Rectal smooth muscle tissue (tissue), 1 donor: ENCODE results near the gene TMPRSS6.

Source experiments
- H3K27ac ChIP-seq: one replicate; pipeline ENCODE4 v1.7.0; 2013; ENCODE audit warnings: low read depth, low read length, inconsistent platforms
- H3K27me3 ChIP-seq: one replicate; pipeline ENCODE4 v1.7.0; 2013; ENCODE audit warnings: low read length; ENCODE audit not compliant: control insufficient read depth, insufficient read depth
- H3K36me3 ChIP-seq: one replicate; pipeline ENCODE4 v1.7.0; 2013; ENCODE audit warnings: low read length; ENCODE audit not compliant: control insufficient read depth, insufficient read depth
- H3K4me1 ChIP-seq: one replicate; pipeline ENCODE4 v1.7.0; 2013; ENCODE audit warnings: low read length; ENCODE audit not compliant: control insufficient read depth, insufficient read depth
- H3K4me3 ChIP-seq: one replicate; pipeline ENCODE4 v1.7.0; 2013; ENCODE audit warnings: low read length
- H3K9ac ChIP-seq: one replicate; pipeline ENCODE4 v1.7.0; 2013; ENCODE audit warnings: low read length

The TMPRSS6 gene

DNA sequence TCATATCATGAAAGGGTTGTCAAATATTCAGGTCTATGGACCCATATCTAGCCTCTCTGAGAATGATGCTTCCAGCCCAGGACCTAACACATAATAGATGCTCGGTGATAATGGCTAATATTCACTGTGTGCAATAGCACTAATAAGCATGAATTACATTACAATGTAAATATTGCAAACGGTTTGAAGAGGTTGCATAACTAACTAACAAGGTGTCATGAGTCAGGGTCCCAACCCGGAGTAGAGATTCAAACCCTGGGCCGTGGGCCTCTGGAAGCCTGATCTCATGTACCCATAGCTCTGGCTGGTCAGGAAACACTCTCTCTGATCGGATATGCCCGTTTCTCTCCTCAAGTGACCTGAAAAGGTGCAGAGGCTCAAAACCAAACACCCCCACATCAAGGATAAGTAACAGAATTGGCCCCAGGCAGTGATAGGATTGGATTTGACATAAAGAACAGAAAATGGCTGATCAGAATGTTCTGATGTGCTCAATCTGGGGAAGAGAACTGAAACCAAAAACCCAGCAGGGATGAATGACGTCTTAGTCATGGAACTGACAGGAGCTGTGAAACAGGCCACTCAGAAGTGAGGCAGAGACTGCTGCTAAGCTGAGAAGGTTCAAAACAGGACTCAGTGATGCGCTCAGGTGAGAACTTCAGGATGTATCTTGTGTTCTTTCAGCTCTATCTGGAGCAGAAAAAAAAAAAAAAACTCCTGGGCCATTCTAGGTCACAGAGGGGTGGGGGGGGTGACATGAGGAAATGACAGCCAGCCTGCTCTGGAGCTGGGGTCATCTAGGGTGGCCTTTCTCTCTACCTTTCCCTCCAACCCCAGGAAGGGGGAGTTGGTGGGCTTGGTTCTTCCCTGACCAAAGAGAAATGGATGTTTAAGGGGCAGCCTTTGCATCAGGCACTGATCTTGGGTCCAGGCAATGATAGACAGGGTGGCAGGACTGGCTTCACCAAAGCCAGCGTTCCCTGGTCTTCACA is 64.6 kb downstream of the TMPRSS6 start:
- Histone ChIP-seq H3K36me3 (no peaks in the 10 kb centered on the region), H3K4me3 (no peak overlapping the region), H3K27ac (no peak overlapping the region)

DNA sequence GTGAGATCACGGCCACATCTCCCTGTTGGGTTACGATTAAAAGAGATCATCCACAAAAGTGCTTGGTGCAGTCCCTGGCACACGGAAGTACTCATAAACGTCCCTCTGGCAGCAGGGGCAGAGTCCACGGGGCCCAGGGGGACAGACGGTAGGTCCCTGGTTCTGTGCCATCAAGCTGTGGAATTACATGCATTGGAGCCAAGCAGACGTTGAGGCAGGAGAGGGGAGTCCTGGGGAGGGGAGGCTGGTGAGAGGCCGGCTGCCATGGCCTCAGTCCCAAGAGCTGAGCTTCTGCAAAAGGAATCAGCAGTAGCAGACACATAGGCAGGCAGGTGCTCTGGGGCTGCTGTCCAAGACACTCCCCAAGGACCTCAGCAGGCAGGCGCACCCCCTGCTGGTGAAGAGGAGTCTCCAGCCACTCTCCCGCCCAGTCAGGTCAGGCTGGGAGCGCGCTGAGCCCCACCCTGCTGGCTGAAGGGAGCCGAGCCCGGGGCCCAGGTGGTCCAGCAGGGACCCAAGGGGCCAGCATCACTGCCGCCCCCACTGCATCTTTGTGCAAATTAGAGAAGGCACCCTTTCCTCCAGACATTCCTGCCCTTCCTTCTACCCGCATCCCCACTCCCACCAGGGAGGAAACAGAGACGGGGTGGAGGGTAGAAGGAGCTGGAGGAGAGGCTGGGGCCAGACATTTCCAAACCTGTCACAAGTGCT is 65.5 kb downstream of the TMPRSS6 start:
- H3K27ac ChIP-seq = no peak overlapping the region
- H3K9ac ChIP-seq = no peak overlapping the region

More for the DNA sequence above, 64.6 kb downstream of the TMPRSS6 start:
- H3K9ac ChIP-seq = no peak overlapping the region
- no peaks in the 10 kb centered on the region for H3K4me1 ChIP-seq
- H3K27me3 ChIP-seq = peaks cover 3% of the 10 kb centered on the region

DNA sequence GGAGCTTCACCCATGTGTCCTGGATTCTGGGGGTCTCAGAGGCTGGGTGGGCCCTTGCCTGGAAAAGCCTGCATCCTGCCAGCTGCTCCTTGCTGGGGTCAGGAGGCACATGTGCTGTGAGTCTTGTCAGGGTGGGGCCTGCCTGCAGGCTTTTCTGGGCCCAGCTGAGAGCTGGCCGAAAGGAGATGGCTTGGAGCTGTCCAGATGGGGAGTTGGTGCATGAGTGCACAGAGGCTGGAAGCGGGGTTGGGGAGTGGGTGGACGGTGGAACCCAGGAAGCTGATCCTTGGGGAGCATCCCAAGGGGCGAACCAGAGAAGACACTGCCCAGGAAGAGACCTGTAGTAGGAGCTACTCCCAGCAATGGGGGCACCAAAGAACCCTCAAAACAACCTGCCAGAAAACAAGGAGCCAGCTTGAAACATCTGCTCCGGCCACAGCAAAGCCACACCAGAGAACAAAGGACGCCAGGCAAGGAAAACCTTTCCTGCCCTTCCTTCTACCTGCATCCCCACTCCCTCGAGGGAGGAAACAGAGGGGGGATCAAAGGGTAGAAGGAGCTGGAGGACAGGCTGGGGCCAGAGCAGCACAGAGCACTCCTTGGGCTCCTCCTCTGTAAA is 66.2 kb downstream of the TMPRSS6 start:
- peaks cover 3% of the 10 kb centered on the region for H3K27me3 ChIP-seq
- H3K4me3 ChIP-seq = peak overlapping the region; percentile 17
- H3K27ac ChIP-seq = no peak overlapping the region
- H3K36me3 ChIP-seq = no peaks in the 10 kb centered on the region
- no peaks in the 10 kb centered on the region for H3K4me1 ChIP-seq
- H3K9ac ChIP-seq = no peak overlapping the region

More for the DNA sequence above, 65.5 kb downstream of the TMPRSS6 start:
- no peaks in the 10 kb centered on the region for H3K4me1 ChIP-seq
- H3K4me3 ChIP-seq = no peak overlapping the region
- H3K27me3 ChIP-seq = peaks cover 3% of the 10 kb centered on the region
- no peaks in the 10 kb centered on the region for H3K36me3 ChIP-seq

DNA sequence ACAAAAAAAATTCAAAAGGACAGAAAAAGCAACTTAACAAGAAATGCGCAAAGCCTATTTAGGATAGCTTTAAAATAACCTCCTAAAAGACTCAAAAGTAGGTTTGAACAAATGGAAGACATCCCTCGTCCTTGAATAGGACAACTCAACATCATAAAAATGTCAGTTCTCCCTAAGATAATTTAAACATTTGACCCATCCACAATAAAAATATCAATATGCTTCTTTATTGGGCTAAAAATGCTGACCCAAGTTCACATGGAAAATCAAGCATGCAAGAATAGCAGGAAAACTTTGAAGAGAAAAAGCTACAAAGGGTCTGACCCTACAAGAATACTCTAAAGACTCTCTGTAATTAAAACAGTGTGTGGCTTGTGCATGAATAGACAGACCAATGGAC is 70.0 kb downstream of the TMPRSS6 start:
- Histone ChIP-seq H3K4me3 (no peak overlapping the region), H3K27me3 (peaks cover 3% of the 10 kb centered on the region), H3K36me3 (no peaks in the 10 kb centered on the region), H3K4me1 (no peaks in the 10 kb centered on the region), H3K9ac (no peak overlapping the region), H3K27ac (no peak overlapping the region)

DNA sequence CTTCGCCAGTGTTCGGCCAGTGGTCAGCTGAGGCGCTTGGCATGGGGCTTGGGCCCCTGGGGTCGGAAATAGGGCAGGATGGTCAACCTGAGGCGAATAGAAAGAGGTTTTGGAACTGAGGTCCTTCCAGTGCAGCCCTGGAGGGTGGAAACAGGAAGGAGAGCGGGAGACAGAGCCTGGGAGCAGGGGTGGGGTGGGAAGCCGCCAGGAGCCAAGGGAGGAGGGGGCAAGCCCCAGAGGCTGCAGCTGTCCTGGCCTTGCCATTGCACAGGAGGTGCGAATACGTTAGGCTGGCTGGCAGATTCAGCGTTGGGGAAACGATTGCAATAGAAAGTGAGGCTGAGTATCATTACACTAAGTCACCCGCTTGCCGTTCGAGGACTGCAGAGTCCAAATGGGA is 71.8 kb downstream of the TMPRSS6 start:
- Histone ChIP-seq H3K4me3 (no peak overlapping the region), H3K36me3 (no peaks in the 10 kb centered on the region), H3K4me1 (no peaks in the 10 kb centered on the region), H3K9ac (no peak overlapping the region), H3K27ac (no peak overlapping the region), H3K27me3 (no peaks in the 10 kb centered on the region)

DNA sequence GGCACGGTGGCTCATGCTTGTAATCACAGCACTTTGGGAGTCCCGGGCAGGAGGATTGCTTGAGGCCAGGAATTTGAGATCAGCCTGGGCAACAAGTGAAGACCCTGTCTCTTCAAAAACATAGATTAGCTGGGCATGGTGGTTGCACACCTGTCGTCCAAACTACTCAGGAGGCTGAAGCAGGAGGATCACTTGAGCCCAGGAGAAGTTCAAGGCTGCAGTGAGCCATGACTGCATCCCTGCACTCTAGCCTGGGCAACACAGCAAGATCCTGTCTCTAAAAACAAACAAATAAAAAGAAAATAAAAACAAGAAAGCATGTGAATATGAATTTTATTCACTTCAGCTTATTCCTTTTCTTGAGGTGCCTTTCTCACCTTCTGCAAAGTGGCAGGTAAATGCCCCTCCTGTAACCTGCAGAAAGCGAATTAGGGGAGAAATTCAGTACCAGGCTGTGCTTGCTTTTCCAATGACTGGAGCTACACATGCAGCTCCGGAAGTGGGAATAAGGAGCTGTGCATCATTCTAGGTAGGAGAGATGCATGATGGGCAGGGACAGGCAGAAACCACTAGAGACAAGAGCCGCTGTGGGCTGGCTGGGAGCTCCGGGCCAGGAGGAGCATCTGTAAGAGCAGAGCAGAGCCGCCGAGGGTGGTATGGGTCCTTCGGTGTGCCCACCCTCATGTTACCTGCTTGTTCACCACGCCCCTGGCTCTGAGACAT is 72.7 kb downstream of the TMPRSS6 start:
- H3K27me3 ChIP-seq = no peaks in the 10 kb centered on the region
- H3K4me3 ChIP-seq = no peak overlapping the region
- no peak overlapping the region for H3K9ac ChIP-seq
- no peaks in the 10 kb centered on the region for H3K36me3 ChIP-seq
- no peaks in the 10 kb centered on the region for H3K4me1 ChIP-seq
- H3K27ac ChIP-seq = no peak overlapping the region

DNA sequence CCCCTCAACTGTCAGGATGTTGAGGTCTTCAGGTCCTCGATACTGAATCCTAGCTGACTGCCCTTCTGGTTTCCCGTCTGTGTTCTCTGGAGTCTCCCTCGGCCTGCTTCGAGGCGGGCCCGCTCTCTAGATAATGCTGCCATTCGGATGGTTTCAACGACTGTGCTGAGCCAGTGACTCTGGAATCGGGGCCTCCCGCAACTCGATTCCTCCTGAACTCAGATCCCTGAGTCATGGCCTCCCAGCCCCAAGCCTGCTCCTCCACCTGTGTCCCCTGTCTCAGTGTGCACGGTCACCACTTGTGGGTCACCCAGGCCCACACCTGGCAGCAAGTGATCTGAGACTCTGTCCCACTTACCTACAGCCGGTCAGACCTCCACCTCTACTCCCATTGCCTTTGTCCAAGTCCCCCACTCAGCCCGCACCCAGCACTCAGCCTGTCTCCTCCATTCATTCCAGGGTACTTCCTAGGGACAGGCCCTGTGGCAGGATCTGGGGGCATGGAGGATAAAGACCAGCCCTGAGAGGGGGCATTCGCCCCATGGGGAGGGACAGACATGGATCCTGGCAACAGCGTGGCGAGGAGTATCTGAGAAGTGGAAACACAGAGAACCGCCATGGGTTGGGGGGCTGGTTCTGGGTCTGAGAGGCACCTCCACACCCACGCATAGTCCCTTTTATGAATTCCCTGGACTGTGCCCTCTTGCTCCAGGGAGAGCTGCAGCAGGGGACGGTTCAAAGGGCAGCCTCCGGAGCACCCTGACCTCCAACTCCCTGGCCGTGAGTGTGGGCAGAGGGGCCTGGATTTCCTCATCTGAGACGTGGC is 75.7 kb downstream of the TMPRSS6 start:
- H3K27me3 ChIP-seq = no peaks in the 10 kb centered on the region
- no peak overlapping the region for H3K27ac ChIP-seq
- H3K4me3 ChIP-seq = no peak overlapping the region
- peaks cover 5% of the 10 kb centered on the region for H3K36me3 ChIP-seq
- H3K4me1 ChIP-seq = no peaks in the 10 kb centered on the region
- no peak overlapping the region for H3K9ac ChIP-seq

DNA sequence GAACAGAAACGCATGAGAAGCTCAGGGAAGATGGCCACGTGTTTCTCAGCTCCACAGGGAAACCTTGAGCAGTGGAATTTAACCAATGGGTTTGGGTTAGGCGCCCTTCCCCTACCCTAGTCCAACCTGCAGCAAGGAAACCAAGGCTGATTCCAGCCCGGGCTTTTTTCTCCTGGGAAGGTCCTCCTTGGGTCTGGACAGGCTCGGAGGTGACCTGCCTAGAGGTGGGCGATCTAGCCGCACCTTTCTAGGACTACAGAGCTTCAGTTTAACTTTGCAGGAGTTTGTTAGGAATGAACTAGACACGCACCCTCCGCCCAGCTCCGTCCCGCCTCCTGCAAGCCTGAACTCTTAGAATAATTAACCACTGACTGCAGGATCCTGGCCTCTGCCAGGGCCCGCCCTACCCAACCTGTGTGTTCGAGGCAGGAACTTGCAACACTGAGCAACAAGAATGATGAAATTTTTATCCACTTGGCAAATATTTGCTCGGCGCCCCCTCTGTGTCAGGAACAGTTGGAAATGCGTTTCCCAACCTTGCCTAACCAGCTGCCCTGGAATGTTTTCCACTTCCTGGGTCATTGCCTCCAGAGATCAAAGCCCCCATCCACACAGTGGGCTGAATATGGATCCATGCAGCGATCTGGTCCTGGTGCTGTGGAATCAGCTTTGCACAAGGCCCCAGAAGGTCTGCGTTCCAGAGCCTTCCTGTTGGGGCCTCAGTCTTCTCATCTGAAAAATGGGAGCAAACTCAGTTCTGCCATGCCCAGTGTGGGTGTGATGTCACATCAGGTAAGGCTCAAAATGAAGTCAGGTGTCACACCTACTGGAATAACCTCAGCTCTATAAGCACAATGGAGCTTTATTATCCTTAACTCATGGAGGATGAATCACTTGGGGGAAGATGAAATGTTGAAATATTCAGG is 76.7 kb downstream of the TMPRSS6 start:
- Histone ChIP-seq H3K36me3 (peaks cover 5% of the 10 kb centered on the region), H3K9ac (no peak overlapping the region), H3K4me1 (no peaks in the 10 kb centered on the region)

DNA sequence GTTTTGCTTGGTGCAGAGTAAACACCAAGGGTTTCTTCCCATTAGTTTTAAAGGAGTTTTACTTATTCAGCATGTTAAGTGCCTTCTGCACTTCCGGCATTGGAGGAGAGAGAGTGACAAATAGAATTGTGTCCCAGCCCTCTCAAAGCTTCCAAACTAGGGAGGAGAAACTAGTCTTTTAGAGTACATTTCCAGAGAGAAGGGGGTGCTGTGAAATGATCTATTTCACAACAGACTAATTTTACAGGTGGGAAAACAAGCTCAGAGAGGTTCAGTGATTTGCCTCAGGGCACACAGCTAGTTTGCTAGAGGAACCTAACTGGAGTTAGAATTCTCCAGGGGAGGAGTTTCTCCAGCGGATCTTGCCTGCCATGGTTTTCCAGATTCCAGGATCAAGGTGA is 77.4 kb downstream of the TMPRSS6 start:
- no peak overlapping the region for H3K4me3 ChIP-seq
- no peak overlapping the region for H3K27ac ChIP-seq
- H3K36me3 ChIP-seq = peaks cover 11% of the 10 kb centered on the region
- H3K27me3 ChIP-seq = no peaks in the 10 kb centered on the region
- H3K4me1 ChIP-seq = no peaks in the 10 kb centered on the region
- H3K9ac ChIP-seq = no peak overlapping the region

More for the DNA sequence above, 76.7 kb downstream of the TMPRSS6 start:
- H3K27me3 ChIP-seq = no peaks in the 10 kb centered on the region
- no peak overlapping the region for H3K4me3 ChIP-seq
- no peak overlapping the region for H3K27ac ChIP-seq

DNA sequence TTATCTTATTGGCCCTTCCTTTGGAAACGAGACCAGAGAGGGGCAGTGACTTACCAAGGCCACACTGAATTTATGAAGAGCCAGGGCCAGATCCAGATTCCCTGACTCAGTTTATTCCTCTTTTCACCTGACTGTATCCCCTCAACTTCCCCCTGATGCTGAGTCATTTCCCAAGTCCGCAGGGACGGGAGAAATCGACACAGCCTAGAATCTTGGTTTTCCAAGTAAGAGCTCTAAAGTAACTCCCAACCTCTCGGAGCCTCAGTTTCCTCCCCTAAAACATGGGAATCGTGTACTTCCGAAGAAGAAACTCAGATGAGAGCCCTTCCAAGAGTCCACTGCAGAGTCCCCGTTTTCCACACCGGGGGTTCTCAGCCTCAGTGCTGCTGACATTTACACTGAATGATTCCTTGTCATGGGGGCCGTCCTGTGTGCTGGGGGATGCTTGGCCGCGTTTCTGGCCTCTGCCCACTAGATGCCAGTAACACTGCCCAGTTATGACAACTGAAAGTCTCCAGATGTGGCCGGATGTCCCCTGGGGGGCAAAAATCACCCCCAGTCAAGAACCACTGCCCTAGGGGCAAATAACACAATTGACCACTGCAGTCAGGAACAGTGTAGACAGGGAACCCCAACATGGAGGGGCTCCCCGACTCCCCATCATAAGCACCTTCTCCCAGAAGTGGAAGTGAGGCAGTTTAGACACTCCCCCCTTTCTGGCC is 78.8 kb downstream of the TMPRSS6 start:
- Histone ChIP-seq H3K9ac (no peak overlapping the region), H3K27ac (no peak overlapping the region), H3K4me1 (no peaks in the 10 kb centered on the region), H3K4me3 (no peak overlapping the region), H3K36me3 (peaks cover 21% of the 10 kb centered on the region), H3K27me3 (no peaks in the 10 kb centered on the region)
